Thoracic aorta (tissue), 2 donors: Measurements from ENCODE around the gene PPM1M. TPM values are rescaled to one million over a fixed set of nuclear protein-coding genes. Genes with fewer than 3 reads are reported as not detected.

Source experiments
- ATAC-seq: fragments of 150-250 bp; one replicate; pipeline ENCODE4 v1.8.0; 2017; ENCODE audit warnings: low read depth; ENCODE audit not compliant: insufficient number of reproducible peaks, low FRiP score
- DNase-seq: peaks from one replicate; pipeline ENCODE4 v3.0.0-alpha.2; 2020; ENCODE audit warnings: low spot score
- H3K27ac ChIP-seq, 2 donors: fragments of 200-600 bp; sonication (generic); 1 replicate in 1 of 2; 2 replicates in 1 of 2; pipeline ENCODE4 v1.5.1; 2016; ENCODE audit warnings: mild to moderate bottlenecking in 2 of 2, moderate library complexity in 2 of 2
- H3K27me3 ChIP-seq: fragments of 200-600 bp; sonication (generic); replicated peaks from 2 replicates; pipeline ENCODE4 v1.6.0; 2016; ENCODE audit warnings: mild to moderate bottlenecking; ENCODE audit not compliant: insufficient read depth
- H3K36me3 ChIP-seq: fragments of 200-600 bp; sonication (generic); one replicate; pipeline ENCODE4 v1.5.1; 2016
- H3K4me1 ChIP-seq, 2 donors: fragments of 200-600 bp; sonication (generic); 1 replicate in 1 of 2; 2 replicates in 1 of 2; pipeline versions ENCODE4 v1.5.1 to v1.6.0; 2016; ENCODE audit warnings: low read depth in 2 of 2, mild to moderate bottlenecking in 1 of 2; ENCODE audit not compliant: control insufficient read depth in 1 of 2
- H3K4me3 ChIP-seq: fragments of 200-600 bp; sonication (generic); 2 replicates; pipeline ENCODE4 v1.5.1; 2016; ENCODE audit warnings: mild to moderate bottlenecking
- H3K9me3 ChIP-seq: fragments of 200-600 bp; sonication (generic); 2 replicates; pipeline ENCODE4 v1.5.1; 2016
- CTCF ChIP-seq: fragments of 200-600 bp; sonication (generic); IDR thresholded peaks from one replicate; pipeline ENCODE4 v1.5.1; 2019; ENCODE audit warnings: antibody characterized with exemption
- total RNA-seq, 2 donors: library from RNA; depleted of rRNA; stranded (reverse); fragments of >200 nt; gene quantifications; one replicate each; pipeline versions ENCODE4 v1.1.0 to v1.2.3, GENCODE V29; 2016

The PPM1M gene
- total RNA-seq, 2 donors from 2014 or later, result 41.6 to 51.9 TPM

GRCh38 chr3:52291508-52292181, 46.1 kb downstream of the PPM1M start:
- ATAC-seq (no peak), DNase-seq (no peak)
- TF ChIP-seq CTCF, result peak; percentile 18
- no peak overlapping the region for H3K27ac ChIP-seq
- no peak overlapping the region for H3K4me3 ChIP-seq
- peaks cover 7 to 19% of the 10 kb centered on the region in 2 donors for H3K4me1 ChIP-seq
- H3K9me3 ChIP-seq, result no peaks in the 10 kb centered on the region
- no peaks in the 10 kb centered on the region for H3K27me3 ChIP-seq
- peaks cover 11% of the 10 kb centered on the region for H3K36me3 ChIP-seq

- no peak for TF ChIP-seq CTCF
- Histone ChIP-seq H3K27ac (no peak overlapping the region), H3K27me3 (no peaks in the 10 kb centered on the region), H3K4me3 (no peak overlapping the region), H3K9me3 (no peaks in the 10 kb centered on the region), H3K4me1 (peaks cover 3 to 12% of the 10 kb centered on the region in 2 donors), H3K36me3 (peaks cover 11% of the 10 kb centered on the region)
- no peak for DNase-seq
- ATAC-seq, result no peak
Measured at GRCh38 chr3:52292247-52293065, 46.9 kb downstream of the PPM1M start.

GRCh38 chr3:52293491-52294319, 48.1 kb downstream of the PPM1M start:
- no peak for DNase-seq
- Histone ChIP-seq H3K4me3 (no peak overlapping the region), H3K27me3 (no peaks in the 10 kb centered on the region), H3K9me3 (no peaks in the 10 kb centered on the region), H3K36me3 (peaks cover 11% of the 10 kb centered on the region), H3K27ac (no peak overlapping the region), H3K4me1 (peaks cover under 1 to 6% of the 10 kb centered on the region in 2 donors)
- ATAC-seq, result no peak
- TF ChIP-seq CTCF, result no peak

- H3K4me1 ChIP-seq, result no peaks in the 10 kb centered on the region
- no peaks in the 10 kb centered on the region for H3K27me3 ChIP-seq
- H3K36me3 ChIP-seq, result peaks cover 11% of the 10 kb centered on the region
- H3K9me3 ChIP-seq, result no peaks in the 10 kb centered on the region
- ATAC-seq (no peak), DNase-seq (no peak)
- TF ChIP-seq CTCF, result no peak
- H3K27ac ChIP-seq, result no peak overlapping the region
- no peak overlapping the region for H3K4me3 ChIP-seq
Measured at GRCh38 chr3:52294320-52295150, 49.0 kb downstream of the PPM1M start.
